Uterus (tissue), 4 donors: ENCODE measurements around the gene SYT9. TPM values are rescaled to one million over a fixed set of nuclear protein-coding genes. Genes with fewer than 3 reads are reported as not detected.

ENCODE experiments used
- DNase-seq, 2 donors: peaks; one replicate each; pipeline ENCODE4 v3.0.0-alpha.2; 2019 to 2020
- H3K27ac ChIP-seq, 2 donors: fragments of 200-600 bp; sonication (generic); 1 replicate in 1 of 2; 2 replicates in 1 of 2; pipeline ENCODE4 v1.5.1; 2016 to 2018
- H3K27me3 ChIP-seq, 2 donors: fragments of 200-600 bp; sonication (generic); one replicate each; pipeline ENCODE4 v1.5.1; 2018 to 2019; ENCODE audit warnings: control low read depth in 1 of 2
- H3K36me3 ChIP-seq, 2 donors: fragments of 200-600 bp; sonication (generic); one replicate each; pipeline ENCODE4 v1.5.1; 2019; ENCODE audit warnings: control low read depth in 1 of 2
- H3K4me1 ChIP-seq, 2 donors: fragments of 200-600 bp; sonication (generic); one replicate each; pipeline ENCODE4 v1.5.1; 2018 to 2019; ENCODE audit warnings: control low read depth in 1 of 2
- H3K4me3 ChIP-seq, 2 donors: fragments of 200-600 bp; sonication (generic); 1 replicate in 1 of 2; 2 replicates in 1 of 2; pipeline ENCODE4 v1.5.1; 2018 to 2019; ENCODE audit warnings: mild to moderate bottlenecking in 1 of 2
- H3K9me3 ChIP-seq, 2 donors: fragments of 200-600 bp; sonication (generic); one replicate each; pipeline ENCODE4 v1.5.1; 2019; ENCODE audit warnings: control low read depth in 1 of 2
- CTCF ChIP-seq, 4 experiments: fragments of 200-600 bp in 2 of 4; fragments of 450-650 bp in 2 of 4; sonication (generic) in 2 of 4; IDR thresholded peaks; one replicate each; pipeline ENCODE4 v1.5.1; 2016 to 2019; ENCODE audit warnings: antibody characterized with exemption in 4 of 4, mild to moderate bottlenecking in 2 of 4, moderate library complexity in 1 of 4
- POLR2A ChIP-seq, 2 donors: fragments of 450-650 bp; IDR thresholded peaks; one replicate each; pipeline ENCODE4 v1.6.1; 2016; ENCODE audit warnings: antibody characterized with exemption in 2 of 2, mild to moderate bottlenecking in 1 of 2, moderate library complexity in 1 of 2
- intact Hi-C: fragments of 100-400 bp; cut with DNase I; formaldehyde crosslinking; loops from one replicate; pipeline ENCODE4 v1.15.1; 2023; ENCODE audit warnings: low total_unique reads
- total RNA-seq, 4 donors: library from RNA; depleted of rRNA in 3 of 4; stranded (reverse); fragments of >200 nt in 3 of 4; gene quantifications; one replicate each; pipeline versions ENCODE4 v1.1.0 to v1.2.4, GENCODE V29; 2014 to 2023
- donor health status: DM: yes; HTN: yes; CAD: no.

The SYT9 gene
- total RNA-seq, 4 donors from 2014 or later: 0.29 to 5.8 (median 3.0) TPM; not detected in 1

- no peak overlapping the region for H3K27ac ChIP-seq
- H3K36me3 ChIP-seq: no peaks in the 10 kb centered on the region
- no peaks in the 10 kb centered on the region for H3K27me3 ChIP-seq
- no peak for DNase-seq
- intact Hi-C loops: no loop called here
- no peaks in the 10 kb centered on the region for H3K4me1 ChIP-seq
- no peaks in the 10 kb centered on the region for H3K9me3 ChIP-seq
- H3K4me3 ChIP-seq: no peak overlapping the region
- TF ChIP-seq CTCF (IDR thresholded peaks at IDR 0.05) (no peak), POLR2A (IDR thresholded peaks at IDR 0.05) (no peak)
Observed at GRCh38 chr11:7436657-7437056, 185.0 kb downstream of the SYT9 start.

- H3K4me3 ChIP-seq: no peak overlapping the region
- H3K4me1 ChIP-seq: no peaks in the 10 kb centered on the region
- no peaks in the 10 kb centered on the region for H3K36me3 ChIP-seq
- H3K9me3 ChIP-seq: no peaks in the 10 kb centered on the region
- TF ChIP-seq POLR2A (IDR thresholded peaks at IDR 0.05) (no peak), CTCF (IDR thresholded peaks at IDR 0.05) (no peak)
- intact Hi-C loops: no loop called here
- DNase-seq: no peak
- no peaks in the 10 kb centered on the region for H3K27me3 ChIP-seq
- H3K27ac ChIP-seq: no peak overlapping the region
Observed at GRCh38 chr11:7437696-7438095, 186.0 kb downstream of the SYT9 start.

- no peak overlapping the region for H3K27ac ChIP-seq
- no peak for TF ChIP-seq CTCF (IDR thresholded peaks at IDR 0.05)
- TF ChIP-seq POLR2A (IDR thresholded peaks at IDR 0.05): no peak
- H3K27me3 ChIP-seq: no peaks in the 10 kb centered on the region
- intact Hi-C loops: no loop called here
- no peak for DNase-seq
- no peaks in the 10 kb centered on the region for H3K9me3 ChIP-seq
- H3K4me3 ChIP-seq: no peak overlapping the region
- no peaks in the 10 kb centered on the region for H3K4me1 ChIP-seq
- no peaks in the 10 kb centered on the region for H3K36me3 ChIP-seq
Observed at GRCh38 chr11:7439746-7440320, 188.1 kb downstream of the SYT9 start.

GRCh38 chr11:7442588-7443215 lies 191.0 kb downstream of the SYT9 start:
- H3K4me3 ChIP-seq: no peak overlapping the region
- DNase-seq: peak; percentile 51 to 61
- no peaks in the 10 kb centered on the region for H3K4me1 ChIP-seq
- no peaks in the 10 kb centered on the region for H3K27me3 ChIP-seq
- H3K27ac ChIP-seq: no peak overlapping the region
- H3K9me3 ChIP-seq: no peaks in the 10 kb centered on the region
- TF ChIP-seq CTCF (IDR thresholded peaks at IDR 0.05): peak; percentile 59 to 76 (median 66)
- TF ChIP-seq POLR2A (IDR thresholded peaks at IDR 0.05): no peak
- intact Hi-C loops: no loop called here
- no peaks in the 10 kb centered on the region for H3K36me3 ChIP-seq

DNA sequence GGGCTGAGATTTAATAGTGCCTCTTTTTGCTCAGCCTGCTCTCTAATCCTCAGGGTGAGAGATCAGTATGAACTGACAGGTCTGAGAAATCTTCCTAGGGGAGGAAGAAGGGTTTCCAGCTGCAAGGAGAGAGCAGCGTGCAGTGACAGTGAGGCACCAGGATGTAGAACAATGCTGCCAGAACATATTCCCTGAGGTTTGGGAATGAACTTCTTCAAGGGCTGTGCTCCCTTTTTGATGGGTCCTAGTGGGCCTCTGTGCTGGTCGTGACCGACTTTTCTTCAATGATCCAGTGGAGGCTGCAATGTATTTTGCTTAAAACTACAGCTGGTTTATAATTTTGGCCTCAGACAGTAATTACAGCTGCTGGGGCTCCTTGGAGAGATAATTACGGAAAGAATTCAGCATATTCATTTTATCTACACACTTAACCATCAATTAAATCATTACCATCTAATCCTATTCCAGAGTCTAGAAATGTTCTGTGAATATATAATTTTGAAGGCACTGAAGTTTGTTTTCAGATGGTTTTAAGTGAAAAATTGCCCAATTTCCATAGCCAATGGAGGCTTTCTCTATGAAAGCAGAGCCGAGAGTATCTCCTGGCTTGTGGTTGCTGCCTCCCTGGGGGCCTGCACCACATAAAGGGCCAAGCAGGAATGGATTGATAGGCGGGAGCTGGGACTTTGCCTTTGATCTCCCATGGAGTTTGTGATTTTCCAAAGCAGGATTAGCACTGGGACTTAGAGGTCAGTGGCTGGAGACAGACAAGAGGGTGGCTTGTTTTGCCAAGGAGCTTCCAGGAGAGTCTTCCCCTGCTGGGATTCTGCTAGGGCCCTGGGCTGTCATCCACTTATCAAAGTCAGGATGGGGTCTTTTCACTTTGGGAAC lies 192.6 kb downstream of the SYT9 start:
- TF ChIP-seq POLR2A (IDR thresholded peaks at IDR 0.05): no peak
- TF ChIP-seq CTCF (IDR thresholded peaks at IDR 0.05): no peak
- Histone ChIP-seq H3K27me3 (no peaks in the 10 kb centered on the region), H3K4me3 (no peak overlapping the region), H3K9me3 (no peaks in the 10 kb centered on the region), H3K4me1 (no peaks in the 10 kb centered on the region), H3K36me3 (no peaks in the 10 kb centered on the region), H3K27ac (no peak overlapping the region)
- intact Hi-C loops: no loop called here
- DNase-seq: no peak
